Adrenal gland (tissue), 12 donors: Measurements from ENCODE around the gene ABI3BP. TPM values are rescaled to one million over a fixed set of nuclear protein-coding genes. Genes with fewer than 3 reads are reported as not detected.

Experiments used
- DNase-seq, 7 donors: peaks; one replicate each; pipeline ENCODE4 v3.0.0-alpha.2; 2019 to 2020
- H3K27ac ChIP-seq, 5 donors: fragments of 200-600 bp; sonication (generic) in 4 of 5; 1 replicate in 3 of 5; 2 replicates in 2 of 5; pipeline versions ENCODE4 v1.5.1 to v1.8.0; 2016 to 2020; ENCODE audit warnings: mild to moderate bottlenecking in 1 of 5
- H3K27me3 ChIP-seq: fragments of 200-600 bp; 2 replicates; pipeline ENCODE4 v1.8.0; 2021
- H3K36me3 ChIP-seq, 2 donors: fragments of 200-600 bp; replicated peaks in 1 of 2; 1 replicate in 1 of 2; 2 replicates in 1 of 2; pipeline versions ENCODE4 v1.5.1 to v1.8.0; 2018 to 2022
- H3K4me1 ChIP-seq, 2 donors: fragments of 200-600 bp; replicated peaks in 1 of 2; 1 replicate in 1 of 2; 2 replicates in 1 of 2; pipeline versions ENCODE4 v1.5.1 to v1.8.0; 2018 to 2021
- H3K4me3 ChIP-seq, 4 donors: fragments of 200-600 bp; sonication (generic) in 3 of 4; one replicate each; pipeline ENCODE4 v1.5.1; 2016 to 2018
- H3K9me3 ChIP-seq, 3 donors: fragments of 200-600 bp; sonication (generic) in 1 of 3; replicated peaks in 1 of 3; 1 replicate in 2 of 3; 2 replicates in 1 of 3; pipeline versions ENCODE4 v1.5.1 to v1.8.0; 2016 to 2021
- POLR2A ChIP-seq, 2 donors: fragments of 450-650 bp; IDR thresholded peaks; one replicate each; pipeline ENCODE4 v1.6.1; 2017; ENCODE audit warnings: antibody characterized with exemption in 2 of 2, mild to moderate bottlenecking in 2 of 2, moderate library complexity in 1 of 2
- WGBS, 4 donors: extraction: QIAGEN DNeasy Blood & Tissue Kit in 2 of 4; methylation state at CpG; one replicate each; pipeline versions ENCODE4 v1.1.5 to v1.1.7; 2013 to 2017; 5-methylcytosine and 5-hydroxymethylcytosine counted together
- intact Hi-C, 2 donors: fragments of 100-400 bp; cut with DNase I; formaldehyde crosslinking; loops; one replicate each; pipeline versions ENCODE4 v1.14.1 to v1.15.0; 2022 to 2023
- polyA plus RNA-seq, 3 donors: library from polyadenylated mRNA; stranded (reverse); fragments of 200-250 nt in 2 of 3; fragments of 350-450 nt in 1 of 3; fragmentation: Illumina TruSeq in 1 of 3; extraction: RNeasy Lipid Tissue Mini Kit (QIAGEN cat#74804) in 1 of 3; gene quantifications; one replicate each; pipeline ENCODE4 v1.2.3, GENCODE V29; 2013 to 2014
- total RNA-seq, 9 donors: library from RNA; depleted of rRNA in 4 of 9; stranded (reverse); fragments of >200 nt in 4 of 9; fragments of 120-200 nt in 1 of 9; fragmentation: NEBNext Ultra II Directional in 1 of 9; extraction: Animal tissue kit (Norgen Biotek cat#: 25700) in 1 of 9; gene quantifications; one replicate each; pipeline versions ENCODE4 v1.1.0 to v1.2.4, GENCODE V29; 2013 to 2023
- TF ChIP-seq, protein P1 (sequence below), 6 experiments: fragments of 450-650 bp in 4 of 6; fragments of 200-600 bp in 2 of 6; sonication (generic) in 1 of 6; IDR thresholded peaks; 1 replicate in 5 of 6; 2 replicates in 1 of 6; pipeline versions ENCODE4 v1.5.1 to v1.8.0; 2016 to 2021; ENCODE audit warnings: antibody characterized with exemption in 6 of 6, mild to moderate bottlenecking in 2 of 6, moderate library complexity in 1 of 6
- donor health status: healthy with polysubstance abuse.
- donor health status: Bipolar disorder and iron deficiency.
- donor health status: DM: yes; HTN: yes; CAD: no.
- donor health status: DM: no; HTN: no; CAD: no.
- donor health status: DM: no; HTN: no; CAD: no.
- donor health status: DM: yes; HTN: yes; CAD: no.

ABI3BP gene
- total and polyA plus RNA-seq, 12 donors = 3.4 to 50.3 (median 18.7) TPM

DNA sequence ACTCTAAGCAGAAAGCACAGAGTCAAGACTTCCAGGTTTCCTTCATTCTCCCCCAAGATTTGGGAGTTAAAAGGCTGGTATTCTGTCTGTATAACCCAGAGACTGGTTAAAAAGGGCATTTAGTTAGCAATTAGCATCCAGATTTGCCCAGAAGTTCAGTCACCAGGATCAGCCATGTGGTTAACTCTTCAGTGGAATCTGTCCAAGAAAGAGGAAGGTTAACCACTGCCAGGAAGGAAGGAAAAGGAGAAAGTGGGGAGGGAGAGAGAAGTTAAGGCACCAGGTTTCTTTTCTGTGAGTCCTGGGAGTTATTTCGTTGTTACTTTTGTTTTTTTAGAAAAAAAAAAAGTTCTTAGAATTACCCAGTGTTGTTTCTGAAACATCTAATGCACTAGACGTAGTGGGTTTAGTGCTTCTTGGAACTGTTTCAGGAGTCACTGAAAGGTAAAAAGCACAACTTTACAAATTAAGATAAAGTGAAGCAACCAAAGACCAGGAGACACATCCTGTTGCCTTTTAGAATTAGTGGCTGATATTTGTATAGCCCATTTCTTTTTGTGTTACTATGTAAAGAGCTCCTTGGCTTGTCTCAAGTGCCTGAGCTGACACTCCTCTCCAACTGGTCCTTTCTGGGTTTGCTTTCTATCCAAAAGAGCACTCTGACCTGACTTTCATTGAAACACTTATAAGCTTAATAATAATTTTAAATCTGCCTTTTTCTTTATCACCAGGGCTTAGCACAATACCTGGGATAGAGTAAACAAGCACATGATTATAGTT lies 128.6 kb downstream of the ABI3BP start:
- Histone ChIP-seq H3K4me3 (no peak overlapping the region), H3K4me1 (no peaks in the 10 kb centered on the region), H3K27ac (no peak overlapping the region), H3K9me3 (no peaks in the 10 kb centered on the region), H3K27me3 (no peaks in the 10 kb centered on the region), H3K36me3 (no peaks in the 10 kb centered on the region)
- DNase-seq = no peak
- WGBS, 4 donors = 43 to 55% (median 51%) methylated on average over 2 of the region's 2 CpGs
- TF ChIP-seq, protein P1, sequence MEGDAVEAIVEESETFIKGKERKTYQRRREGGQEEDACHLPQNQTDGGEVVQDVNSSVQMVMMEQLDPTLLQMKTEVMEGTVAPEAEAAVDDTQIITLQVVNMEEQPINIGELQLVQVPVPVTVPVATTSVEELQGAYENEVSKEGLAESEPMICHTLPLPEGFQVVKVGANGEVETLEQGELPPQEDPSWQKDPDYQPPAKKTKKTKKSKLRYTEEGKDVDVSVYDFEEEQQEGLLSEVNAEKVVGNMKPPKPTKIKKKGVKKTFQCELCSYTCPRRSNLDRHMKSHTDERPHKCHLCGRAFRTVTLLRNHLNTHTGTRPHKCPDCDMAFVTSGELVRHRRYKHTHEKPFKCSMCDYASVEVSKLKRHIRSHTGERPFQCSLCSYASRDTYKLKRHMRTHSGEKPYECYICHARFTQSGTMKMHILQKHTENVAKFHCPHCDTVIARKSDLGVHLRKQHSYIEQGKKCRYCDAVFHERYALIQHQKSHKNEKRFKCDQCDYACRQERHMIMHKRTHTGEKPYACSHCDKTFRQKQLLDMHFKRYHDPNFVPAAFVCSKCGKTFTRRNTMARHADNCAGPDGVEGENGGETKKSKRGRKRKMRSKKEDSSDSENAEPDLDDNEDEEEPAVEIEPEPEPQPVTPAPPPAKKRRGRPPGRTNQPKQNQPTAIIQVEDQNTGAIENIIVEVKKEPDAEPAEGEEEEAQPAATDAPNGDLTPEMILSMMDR (IDR thresholded peaks at IDR 0.05) = no peak
- TF ChIP-seq POLR2A (IDR thresholded peaks at IDR 0.05) = no peak
- intact Hi-C loops = no loop called here

DNA sequence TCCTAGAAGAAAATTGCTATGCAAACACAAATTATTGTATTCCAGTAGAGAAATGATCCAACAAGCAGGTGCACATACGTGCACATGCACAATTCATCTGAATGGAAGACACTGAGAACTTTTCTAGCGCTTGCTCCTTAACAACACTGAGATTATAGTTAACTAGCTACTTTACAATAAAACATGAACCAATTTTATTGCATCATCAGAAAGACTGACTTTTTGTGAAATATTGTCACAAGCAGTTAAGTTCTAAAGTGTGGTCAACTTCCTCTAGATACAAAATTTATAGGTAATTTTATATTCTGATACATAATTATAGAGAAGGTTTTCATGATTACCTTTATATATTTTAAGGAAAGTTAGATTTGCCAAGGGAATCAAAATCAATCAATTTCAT lies 135.4 kb downstream of the ABI3BP start:
- no peaks in the 10 kb centered on the region for H3K9me3 ChIP-seq
- no peak overlapping the region for H3K4me3 ChIP-seq
- no peaks in the 10 kb centered on the region for H3K27me3 ChIP-seq
- WGBS, 4 donors = 90 to 97% (median 93%) methylated on average over 2 of the region's 2 CpGs
- H3K4me1 ChIP-seq = no peaks in the 10 kb centered on the region
- no peak for DNase-seq
- no peaks in the 10 kb centered on the region for H3K36me3 ChIP-seq
- no peak for TF ChIP-seq POLR2A (IDR thresholded peaks at IDR 0.05)
- TF ChIP-seq, protein P1 (IDR thresholded peaks at IDR 0.05) = no peak
- no peak overlapping the region for H3K27ac ChIP-seq
- intact Hi-C loops = no loop called here

DNA sequence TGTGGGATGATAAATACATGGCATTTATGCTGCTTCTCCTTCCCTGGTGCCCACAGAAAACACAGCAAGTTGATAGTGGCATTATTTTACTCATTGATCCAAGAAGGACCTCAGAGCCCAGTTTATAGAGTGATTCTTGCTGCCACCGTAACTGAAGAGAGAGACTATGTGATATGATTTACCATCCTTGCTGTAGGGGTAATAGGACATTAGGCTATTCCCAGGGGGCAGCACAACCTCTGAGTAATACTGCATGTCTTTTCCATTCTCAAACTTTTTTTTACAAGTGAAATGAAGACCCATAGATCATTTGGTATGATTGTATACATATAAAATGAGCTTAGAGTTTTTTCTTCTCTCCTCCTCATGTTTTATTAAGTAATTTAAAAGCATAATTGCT lies 136.4 kb downstream of the ABI3BP start:
- H3K27ac ChIP-seq = no peak overlapping the region
- no peaks in the 10 kb centered on the region for H3K9me3 ChIP-seq
- H3K27me3 ChIP-seq = no peaks in the 10 kb centered on the region
- H3K4me3 ChIP-seq = no peak overlapping the region
- H3K4me1 ChIP-seq = no peaks in the 10 kb centered on the region
- DNase-seq = no peak
- intact Hi-C loops = no loop called here
- WGBS, 4 donors = 85 to 100% (median 90%) methylated on average over 1 of the region's 1 CpG
- TF ChIP-seq POLR2A (IDR thresholded peaks at IDR 0.05) = no peak
- TF ChIP-seq, protein P1 (IDR thresholded peaks at IDR 0.05) = no peak
- no peaks in the 10 kb centered on the region for H3K36me3 ChIP-seq

DNA sequence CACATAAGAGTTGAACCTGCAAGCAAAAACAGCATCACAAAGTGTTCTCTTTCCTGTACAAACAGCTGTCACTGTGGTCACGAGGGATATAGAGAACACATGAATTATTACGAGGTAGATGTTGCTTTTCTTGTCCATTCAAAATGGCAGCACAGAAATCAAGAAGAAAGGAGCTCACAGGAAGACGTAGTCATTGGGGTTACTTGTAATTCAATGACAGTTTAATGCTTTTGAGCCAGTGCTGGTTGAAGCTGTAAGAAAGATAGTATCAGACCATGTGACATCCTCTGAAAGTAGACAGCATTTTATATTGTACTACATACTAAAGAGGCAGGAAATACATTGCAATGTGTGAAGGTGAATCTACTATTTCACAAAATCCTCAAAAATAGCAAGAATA lies 140.4 kb downstream of the ABI3BP start:
- TF ChIP-seq POLR2A (IDR thresholded peaks at IDR 0.05) = no peak
- TF ChIP-seq, protein P1 (IDR thresholded peaks at IDR 0.05) = no peak

More for the DNA sequence above, 140.4 kb downstream of the ABI3BP start:
- Histone ChIP-seq H3K36me3 (no peaks in the 10 kb centered on the region), H3K27me3 (no peaks in the 10 kb centered on the region), H3K27ac (no peak overlapping the region), H3K4me3 (no peak overlapping the region), H3K9me3 (no peaks in the 10 kb centered on the region), H3K4me1 (no peaks in the 10 kb centered on the region)
- intact Hi-C loops = no loop called here
- DNase-seq = no peak
- WGBS, 4 donors = 43 to 54% (median 45%) methylated on average over 3 of the region's 3 CpGs
